Stimulated activated CD8-positive, alpha-beta memory T cell treated with anti-CD3 and anti-CD28 coated beads, Interleukin-15, amount 100 ng/mL, for 24 hours (primary cell): ENCODE measurements around the gene CCDC92.

Experiments
- DNase-seq: peaks from one replicate; pipeline ENCODE4 v3.0.0-alpha.2; 2020; ENCODE audit warnings: low read depth

Gene CCDC92

DNA sequence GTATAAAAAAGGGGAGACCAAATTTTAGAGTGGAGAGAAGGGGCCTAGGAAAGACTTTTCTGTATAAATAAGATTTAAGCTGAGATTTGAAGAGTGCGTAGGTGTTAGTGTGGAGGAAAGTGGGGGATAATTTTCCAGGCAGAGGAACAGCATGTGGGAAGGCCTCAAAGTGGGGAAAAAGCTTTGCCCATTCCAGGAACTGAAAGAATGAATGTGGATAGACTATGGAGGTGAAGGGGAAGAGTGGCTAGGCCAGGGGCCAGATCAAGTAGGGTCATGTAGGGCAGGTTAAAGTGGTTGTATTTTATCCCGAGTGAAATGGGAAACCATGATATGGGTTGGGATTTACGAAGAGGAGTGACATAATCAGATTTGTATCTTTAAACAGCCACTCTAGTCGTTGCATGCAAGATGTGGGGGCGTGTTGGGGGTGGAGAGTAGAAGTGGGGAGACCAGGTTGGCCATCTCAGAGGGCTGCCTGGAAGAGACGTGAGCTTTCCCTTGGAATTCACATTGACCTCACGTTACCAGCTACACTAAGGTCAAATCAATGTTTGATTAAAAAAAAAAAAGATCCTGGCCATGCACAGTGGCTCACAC lies 3.7 kb upstream of the CCDC92 start:
- no peak for DNase-seq

DNA sequence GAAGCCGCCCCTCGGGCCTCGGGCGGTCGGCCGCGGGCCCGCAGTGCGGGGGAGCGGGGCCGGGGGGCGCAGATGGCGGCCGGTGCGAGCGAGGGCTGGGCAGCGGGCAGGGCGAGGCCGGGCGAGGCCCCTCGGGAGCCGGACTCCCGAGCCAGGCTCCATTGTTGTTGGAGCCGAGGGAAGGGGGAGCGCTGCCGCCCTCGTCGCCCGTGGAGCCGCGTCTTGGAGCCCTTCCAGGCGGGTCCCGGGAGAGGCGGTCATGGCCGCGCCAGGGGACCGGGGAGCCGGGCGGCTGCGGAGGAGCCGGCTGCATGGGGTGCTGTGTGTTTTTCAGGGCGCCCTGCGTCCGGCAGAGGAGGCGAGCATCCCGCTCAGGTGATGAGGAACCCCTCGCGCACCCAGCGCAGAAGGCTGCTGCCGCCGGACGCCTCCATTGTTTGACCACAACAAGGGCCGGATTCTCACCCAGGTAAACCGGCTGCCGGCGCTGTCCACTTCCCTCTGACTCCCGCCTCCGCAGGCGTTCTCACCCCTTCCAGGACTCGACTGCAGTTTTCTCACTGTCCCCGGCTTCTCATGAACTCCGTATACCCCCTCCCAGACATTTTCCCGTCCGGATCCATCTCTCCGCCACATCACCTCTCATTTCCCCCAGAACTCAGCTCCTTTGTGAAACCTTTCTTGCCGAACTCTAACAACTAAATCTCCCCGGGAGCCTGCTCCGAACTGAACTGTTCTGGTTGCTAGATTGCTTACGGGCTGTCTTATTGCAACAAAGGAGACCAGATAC lies 1.1 kb upstream of the CCDC92 start:
- no peak for DNase-seq

DNA sequence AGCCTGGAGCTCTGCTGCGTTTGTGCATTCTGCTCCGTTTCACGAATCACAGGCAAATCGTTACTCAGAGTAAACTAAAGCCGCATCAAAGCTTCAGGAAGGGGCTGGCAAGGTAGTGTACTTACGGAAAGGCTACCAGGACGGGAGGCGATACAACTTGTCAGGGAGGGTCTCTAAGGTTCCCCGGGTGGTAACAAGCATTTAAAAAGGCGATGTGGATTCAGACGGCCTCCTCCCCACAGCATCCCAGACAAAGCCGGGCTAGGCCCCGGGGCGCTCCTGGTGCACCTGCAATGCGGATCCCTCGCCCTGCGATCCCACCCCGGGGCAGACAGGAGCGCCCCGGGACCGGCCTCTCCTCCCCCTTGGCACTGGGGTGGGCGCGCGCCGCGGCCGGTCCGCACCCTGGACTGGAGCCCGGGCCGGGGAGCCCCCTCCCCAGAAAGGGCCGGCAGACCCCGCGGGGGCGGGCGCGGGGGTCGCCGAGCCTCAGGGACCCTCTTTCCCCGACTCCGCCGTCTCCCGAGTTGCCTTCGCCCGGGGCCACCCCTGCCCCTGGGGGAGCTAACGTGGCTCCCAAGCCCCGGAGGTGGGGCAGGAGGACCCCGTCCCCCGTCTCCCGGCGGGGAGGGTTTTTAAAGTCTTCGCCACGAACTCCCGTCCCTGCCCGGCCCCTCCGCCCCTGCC lies 718 bp downstream of the CCDC92 start:
- DNase-seq = no peak

DNA sequence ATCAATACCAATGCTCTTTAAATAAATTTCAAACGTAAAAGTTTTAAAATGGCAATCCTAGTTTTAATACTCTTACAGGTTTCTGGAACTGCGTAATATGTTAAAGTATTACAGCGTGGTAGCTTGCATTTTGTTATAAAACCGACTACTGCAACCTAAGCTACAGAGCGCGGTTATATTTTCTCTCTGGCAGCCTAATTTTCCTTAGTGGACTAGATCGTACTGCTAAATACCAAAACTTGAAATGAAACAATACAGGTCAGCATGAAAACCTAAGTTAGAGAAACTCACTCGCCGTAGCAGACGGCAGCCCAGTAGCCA lies 1.2 kb downstream of the CCDC92 start:
- DNase-seq = no peak

DNA sequence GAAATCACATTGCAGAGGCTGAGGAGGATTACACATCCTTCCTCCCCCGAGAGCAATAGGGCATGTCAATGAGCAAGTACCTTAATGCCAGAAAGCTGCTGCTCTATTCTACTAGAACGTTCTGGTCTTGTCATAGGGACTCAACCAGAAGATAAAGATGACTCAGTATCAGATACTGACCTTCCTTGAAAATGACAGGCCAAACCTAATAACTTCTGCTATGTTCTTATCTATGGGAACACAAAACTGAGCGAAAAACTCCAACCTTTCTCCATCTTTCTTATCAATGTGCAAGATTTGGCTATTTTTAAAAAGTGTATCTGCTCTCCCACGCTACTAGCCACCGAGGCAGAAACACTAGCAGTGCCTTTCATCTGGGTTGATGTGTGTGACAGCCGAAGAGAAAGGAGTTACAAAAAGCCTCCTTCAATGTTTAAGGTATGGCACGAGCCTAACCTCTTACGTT lies 5.5 kb downstream of the CCDC92 start:
- no peak for DNase-seq

DNA sequence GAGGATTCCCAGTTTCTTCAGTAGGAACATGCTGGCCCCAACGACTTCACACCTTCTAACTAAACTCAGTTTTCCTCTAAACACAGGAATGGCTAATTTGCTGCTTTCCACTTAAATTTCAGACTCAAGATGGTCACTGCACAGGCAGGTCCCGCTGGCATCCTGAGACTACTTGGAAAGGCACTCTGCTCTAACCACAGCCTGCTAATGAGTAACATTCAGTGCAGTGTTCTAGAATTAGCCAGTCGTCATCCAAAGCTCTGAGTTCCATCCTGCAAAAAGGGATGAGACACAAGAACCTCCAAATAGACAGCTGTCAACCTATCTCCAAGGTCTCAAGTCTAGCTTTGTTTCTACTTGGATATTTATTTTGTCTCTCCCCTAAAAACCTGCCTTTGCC lies 6.0 kb downstream of the CCDC92 start:
- no peak for DNase-seq

DNA sequence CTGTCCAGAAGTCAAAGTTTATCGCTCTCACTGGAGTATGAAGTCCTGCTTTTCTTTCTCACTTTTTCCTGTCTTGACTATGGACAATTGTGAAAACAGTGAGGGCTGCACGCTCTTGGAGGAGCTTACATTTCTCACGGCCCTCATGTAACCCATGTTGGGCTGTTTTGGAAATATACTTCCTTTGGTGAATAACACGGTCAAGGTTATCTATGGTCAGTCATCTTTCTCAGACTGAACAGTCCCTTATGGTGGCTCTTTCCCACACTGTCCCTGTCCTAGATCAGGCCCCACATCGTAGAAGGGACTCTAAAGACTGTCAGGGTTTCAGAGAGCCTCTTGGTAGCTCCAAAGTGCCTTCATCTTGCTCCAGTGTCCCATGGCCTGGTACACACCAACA lies 7.2 kb downstream of the CCDC92 start:
- DNase-seq = no peak

DNA sequence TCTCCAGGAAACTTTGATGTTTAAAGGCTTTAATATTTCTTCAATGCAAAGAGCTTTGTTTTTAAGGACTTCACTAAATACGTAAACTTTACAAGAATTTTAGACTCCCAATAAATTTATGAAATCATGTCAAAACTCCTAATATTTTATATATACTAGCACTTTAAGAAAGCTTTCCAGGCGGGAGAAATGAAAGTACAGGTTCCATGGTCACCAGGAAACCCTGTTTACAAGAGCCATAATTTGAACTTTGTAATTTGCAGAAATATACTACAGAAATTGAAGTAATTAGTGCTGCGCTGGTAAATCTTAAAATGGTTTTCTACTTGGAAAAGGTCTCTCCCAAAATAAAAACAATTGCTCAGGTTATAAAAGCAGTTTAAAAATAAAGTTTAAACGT lies 8.8 kb downstream of the CCDC92 start:
- no peak for DNase-seq

DNA sequence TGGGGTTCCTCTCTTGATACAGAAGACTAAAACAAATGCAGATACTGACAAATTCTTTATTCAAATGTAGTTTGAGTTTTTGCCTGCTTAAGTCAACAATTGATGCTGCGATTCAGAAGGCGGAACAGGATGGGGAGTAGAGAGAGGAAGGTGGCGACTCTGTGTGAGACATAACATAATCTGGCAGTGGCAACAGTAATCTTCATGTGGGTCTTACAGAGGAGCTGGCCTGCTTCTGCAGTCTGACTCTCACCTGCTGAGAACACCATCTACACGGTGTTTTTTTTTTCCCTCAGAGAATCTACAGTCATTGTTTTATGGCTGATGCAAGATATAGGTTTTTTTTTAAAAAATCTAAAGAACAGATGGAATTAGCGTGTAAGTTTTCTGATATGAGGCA lies 10.1 kb downstream of the CCDC92 start:
- no peak for DNase-seq

DNA sequence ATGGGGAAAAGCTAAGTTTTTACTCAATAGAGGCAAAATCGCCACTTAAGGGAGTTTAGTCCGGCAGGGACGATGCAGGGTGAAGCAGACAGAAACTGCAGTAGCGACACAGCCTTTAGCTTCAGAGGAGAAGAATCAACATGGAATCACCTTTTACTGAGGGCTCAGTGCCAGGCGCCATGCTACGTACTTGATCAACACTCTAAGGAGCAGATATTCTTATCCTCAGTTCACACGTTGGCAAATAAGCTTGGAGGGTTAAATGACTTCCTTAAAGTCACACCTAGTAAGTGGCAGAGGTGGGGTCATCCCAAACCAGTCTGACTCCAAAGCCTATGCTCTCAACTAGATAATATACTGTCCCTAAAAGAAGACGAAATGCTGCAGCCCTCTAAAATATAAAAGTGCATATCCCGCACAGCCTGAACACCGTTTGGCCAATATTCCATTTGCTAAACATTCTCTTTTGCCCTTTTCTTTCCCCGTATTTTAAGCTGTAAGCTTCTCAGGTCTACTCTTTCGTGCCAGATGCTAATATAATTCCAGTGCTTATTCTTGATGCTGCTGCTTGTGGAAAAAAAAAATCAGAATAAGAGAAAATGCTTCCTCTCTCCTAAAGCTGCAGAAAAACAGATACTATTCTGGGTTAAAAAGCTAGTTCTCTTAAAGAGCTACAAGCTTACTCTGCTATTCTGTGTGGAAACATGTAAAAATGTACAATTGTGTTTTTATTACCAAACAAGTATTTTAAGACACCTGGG lies 10.9 kb downstream of the CCDC92 start:
- DNase-seq = no peak

DNA sequence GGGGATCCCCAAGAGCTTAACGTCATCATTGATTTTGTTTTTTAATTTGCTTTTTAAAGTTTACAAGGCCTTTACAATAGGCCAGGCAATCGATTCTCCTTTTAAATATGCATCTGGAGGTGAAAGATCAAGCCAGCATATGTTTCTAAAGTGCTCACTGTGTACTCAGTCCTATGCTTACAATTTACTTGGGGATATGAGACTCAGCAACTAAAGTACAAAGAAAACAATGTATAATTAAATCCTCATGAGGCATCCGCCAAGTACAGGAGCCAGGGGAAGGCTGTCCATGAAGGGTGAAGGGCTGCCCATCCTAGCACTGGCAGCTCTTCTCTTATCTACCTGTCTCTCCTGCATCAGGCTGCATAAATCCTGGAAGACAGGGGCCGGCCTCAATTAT lies 11.8 kb downstream of the CCDC92 start:
- no peak for DNase-seq

DNA sequence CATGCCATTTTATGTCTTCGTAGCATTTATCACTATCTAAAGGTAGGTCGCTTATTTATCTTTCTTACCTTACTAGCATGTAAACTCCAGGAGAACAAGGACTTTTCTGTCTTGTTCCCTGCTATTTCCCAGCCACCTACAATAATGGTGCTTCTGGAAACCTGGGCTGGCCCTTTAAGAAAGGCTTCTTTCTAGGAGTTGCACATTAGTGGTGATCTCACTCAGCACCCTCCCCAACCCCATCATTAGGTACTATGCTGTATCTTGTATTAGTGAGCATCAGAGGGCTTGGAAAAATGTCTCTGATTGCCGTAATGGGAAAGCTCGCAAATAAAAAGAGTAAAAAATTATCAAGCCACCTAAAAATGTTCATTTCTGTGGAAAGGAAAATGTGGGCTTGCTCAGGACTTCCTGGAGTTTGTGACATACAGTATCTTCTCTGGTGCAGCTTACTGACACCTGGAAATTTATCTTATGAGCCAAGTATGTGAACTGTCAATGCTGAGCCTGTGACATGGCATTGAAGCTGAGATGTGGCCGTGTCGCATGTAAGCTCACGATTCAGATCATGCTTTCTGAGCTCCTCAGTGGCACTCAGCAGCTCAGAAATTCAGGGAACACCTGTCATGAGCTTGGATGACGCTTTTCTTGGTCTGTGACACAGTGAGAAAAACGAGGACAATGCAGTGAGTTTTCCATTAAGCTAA lies 12.4 kb downstream of the CCDC92 start:
- DNase-seq = no peak

DNA sequence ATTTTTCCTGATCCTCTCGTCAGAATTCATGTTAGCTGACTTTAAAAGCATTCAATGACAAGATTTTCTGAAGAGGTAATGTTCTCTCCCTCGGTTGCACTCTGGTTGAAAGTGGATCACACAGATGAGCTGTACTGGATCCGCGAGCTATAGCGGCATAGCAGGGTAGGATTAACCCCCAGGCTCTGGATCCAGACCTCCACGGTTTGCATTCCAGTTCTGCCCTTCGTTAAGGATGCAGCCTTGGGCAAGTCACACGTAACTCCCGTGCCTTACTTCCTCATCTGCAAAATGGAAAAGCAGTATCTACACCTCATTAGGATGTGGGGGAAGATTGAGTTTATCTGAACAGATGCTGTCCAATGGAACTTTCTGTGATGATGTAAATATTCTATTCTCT lies 13.8 kb downstream of the CCDC92 start:
- DNase-seq = no peak

DNA sequence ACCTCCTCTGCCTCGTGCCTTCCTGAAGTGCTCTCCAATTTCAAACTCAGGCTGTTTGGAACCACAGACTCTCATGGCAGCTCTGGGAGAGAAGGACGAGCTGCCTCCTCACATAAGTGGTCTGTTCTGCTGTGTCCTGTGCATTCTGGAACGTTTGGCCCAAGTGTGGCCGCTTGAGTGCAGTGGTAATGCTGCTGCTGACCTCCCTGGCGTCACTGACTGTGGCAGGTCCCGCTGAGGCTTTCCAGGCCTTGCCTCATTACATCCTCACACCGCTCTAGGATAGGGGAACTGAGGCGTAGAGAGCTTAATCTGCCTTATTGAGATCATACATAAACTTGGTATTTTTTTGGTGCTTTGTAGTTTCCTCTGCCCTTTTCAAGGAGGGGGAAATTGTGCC lies 14.2 kb downstream of the CCDC92 start:
- DNase-seq = no peak

DNA sequence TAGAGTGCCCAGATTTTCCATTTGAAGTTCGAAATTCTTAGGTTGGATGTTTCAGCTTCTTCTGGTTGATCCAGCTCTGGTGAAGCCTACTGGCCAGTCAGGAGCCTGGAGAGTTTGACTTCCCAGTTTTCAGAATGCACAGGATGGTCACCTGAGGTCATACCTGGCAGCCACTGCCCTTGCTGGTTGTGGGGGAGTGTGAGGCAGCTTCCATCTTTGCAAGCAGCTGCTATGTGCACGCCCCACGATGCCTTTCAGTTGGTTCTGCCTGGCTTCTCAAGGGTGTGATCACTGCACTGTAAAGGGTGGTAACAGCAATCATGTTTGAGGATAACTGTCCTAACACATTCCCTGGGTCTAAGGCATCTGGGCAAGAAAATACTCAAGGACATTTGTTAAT lies 15.4 kb downstream of the CCDC92 start:
- DNase-seq = no peak

DNA sequence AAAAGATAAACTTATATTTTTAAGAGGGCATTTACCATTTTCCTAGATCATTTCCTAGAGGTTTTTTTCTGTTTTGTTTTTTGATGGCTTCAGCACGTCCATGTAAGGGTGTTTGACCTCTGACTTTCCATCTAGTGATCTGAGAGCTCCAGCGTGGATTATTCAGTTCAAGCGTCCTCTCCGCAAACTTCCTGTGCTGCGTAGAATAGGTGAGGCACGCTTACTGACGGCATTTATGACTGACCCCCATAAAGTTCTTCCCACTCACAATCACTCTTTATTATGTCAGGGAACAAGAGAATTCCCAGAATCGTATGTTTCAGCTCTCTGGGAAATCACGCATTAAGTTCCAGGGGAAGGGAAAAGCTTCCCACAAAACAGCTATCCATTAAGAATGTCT lies 16.4 kb downstream of the CCDC92 start:
- no peak for DNase-seq

DNA sequence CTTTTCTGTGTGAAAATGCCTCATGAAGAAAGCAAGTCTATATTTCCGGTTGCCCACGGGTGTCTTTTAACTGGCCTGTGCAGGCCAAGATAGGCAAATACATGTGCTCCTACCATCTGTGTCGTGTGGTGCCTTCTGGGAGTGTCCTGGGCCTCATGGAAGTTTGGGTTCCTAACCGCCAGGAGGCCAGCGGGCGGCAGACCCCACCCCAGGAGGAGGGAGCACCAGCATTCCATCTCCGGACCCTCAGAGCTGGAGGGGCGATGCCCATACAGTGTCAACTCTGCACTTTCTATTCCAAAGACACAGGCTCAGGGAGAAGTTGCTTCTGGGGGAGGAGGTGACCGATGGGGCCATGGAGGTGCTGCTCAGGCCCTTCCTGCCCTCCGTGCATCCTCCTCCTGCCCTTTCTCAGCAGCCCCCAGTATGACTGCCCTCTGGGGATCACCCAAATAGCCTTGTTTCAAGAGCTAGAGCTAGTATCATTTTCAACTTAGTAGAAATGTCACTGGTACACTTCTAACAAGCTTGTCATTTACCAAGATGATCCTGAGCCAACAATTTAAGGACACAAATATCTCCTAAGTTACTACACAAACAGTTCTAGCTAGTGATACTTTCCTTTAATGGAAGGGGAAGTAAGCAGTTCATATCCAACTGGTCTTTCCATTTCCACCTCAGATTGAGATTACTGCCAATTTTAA lies 17.8 kb downstream of the CCDC92 start:
- DNase-seq = no peak

DNA sequence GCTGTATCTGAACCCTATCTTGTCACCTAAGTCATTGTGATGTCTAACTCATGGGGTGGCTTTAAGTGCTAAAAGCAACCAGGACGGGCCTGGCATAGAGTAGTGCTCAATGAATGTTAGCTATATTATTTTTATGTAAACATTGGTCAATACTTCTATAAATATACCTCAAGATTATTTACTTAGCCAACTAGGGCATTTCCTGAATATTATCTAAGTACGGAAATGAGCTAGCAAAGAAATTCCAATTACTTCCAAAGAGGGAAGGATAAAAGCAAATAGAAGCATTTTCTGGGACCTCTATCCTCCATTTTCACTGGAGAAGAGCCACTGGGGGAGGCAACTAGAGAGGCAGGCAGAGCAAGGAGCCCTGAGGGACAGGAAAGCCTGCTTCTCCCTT lies 20.6 kb downstream of the CCDC92 start:
- DNase-seq = no peak

DNA sequence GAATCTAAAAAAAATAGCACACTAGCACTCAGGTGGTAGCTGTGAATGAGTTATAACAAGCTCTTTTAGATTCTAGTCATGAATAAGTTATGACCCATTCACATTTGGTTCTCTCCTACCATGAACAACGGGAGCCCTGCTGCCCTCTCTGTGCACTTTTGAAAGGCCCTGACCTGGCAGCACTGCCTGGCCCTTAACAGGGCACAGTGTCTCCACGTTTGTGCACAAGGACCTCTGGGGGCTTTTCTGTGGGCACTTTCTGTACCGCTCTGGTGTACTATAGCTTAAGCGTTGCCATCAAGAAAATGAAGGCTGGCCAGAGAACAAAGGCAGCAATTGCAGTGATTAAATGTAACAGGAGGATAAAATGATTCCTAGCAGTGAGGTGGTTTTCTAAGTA lies 21.2 kb downstream of the CCDC92 start:
- DNase-seq = no peak

DNA sequence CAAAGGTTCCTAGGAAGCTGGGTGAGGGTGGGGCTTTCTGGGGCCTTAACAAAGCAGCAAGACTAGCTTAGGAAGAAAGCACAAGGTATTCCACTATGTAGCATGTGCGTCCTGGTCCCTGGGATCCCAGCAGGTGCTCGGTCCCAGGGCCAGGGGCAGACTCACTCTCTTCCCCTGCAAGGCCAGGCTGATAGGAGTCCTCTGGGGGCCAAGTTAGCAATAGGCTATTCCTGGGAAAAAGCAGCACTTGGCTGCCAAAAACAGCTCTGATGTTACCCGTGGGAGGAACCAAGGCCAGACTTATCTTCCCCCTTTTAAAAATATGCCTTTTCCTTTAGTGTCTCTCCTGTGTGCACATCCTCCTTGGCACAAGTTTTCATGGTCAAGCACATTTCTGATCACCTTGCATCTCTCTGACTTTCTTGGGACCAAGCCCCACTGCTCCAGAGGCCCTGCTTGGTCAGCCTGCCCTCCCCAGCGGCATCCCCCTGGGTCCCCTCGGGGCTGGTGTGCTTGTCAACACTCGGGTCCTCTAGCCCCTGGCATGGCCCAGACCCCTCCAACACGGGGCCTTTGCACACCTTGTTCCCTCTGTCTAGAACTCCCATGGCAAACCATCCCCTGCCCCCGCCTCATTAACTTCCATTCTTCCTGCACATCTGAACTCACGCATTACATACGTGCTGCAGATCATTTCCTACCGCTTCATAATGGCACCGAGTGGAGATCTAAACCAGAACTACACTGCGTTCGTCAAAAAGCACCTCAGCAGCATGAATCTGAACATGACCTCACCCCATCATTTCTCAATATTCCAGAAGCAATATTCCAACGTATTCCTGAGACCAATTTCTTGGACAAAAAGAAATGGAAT lies 21.9 kb downstream of the CCDC92 start:
- no peak for DNase-seq

DNA sequence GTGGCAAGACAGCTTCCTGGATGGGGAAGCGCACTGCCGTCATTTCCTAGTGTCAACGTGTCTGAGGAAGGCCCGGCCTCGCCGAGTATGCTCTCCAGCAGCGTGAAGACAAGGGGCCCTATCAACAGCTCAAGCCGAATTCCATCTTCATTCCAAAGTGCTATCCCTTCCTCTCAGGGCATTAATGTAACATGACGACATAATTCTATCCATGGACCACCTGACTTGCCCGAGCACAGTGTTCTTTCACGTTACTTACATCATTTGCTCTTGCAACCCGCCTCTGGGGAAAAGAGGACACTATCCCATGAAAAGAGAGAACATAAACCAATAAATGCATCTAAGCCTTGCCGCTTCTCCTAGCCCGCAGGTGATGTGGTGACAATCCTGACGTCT lies 22.9 kb downstream of the CCDC92 start:
- DNase-seq = no peak
